ENCODE data around the gene SREBF1. TPM values are rescaled to one million over a fixed set of nuclear protein-coding genes. Genes with fewer than 3 reads are reported as not detected.
A peak's percentile ranks its signal among the peaks of the same experiment; 100 is the strongest.

Gene SREBF1
- total RNA-seq, 1 experiment from 2014 or later: 230 TPM

GRCh38 chr17:17826942-17827785, 9.6 kb downstream of the SREBF1 start:
- ATAC-seq: no peak
- Histone ChIP-seq H3K4me3 (ENCODE audit: low read depth in 2 of 2, low read length in 2 of 2) (no peak overlapping the region), H3K27me3 (ENCODE audit: control insufficient read depth, insufficient read depth, low read length) (no peaks in the 10 kb centered on the region), H3K36me3 (ENCODE audit: control insufficient read depth, insufficient read depth, low read length) (peaks cover 2% of the 10 kb centered on the region; the same call in 1 of the 2 replicates), H3K27ac (ENCODE audit: low read length) (peak overlapping the region; percentile 81), H3K9me3 (ENCODE audit: control insufficient read depth, insufficient read depth, low read depth, low read length) (no peaks in the 10 kb centered on the region), H3K4me1 (ENCODE audit: control insufficient read depth, insufficient read depth, low read length) (peaks cover 62% of the 10 kb centered on the region)
- POLR2A ChIA-PET: interaction anchor here (0.7 to 2.6 kb wide), 3 partner anchors 9 to 11 kb away, joined by 7 to 8 read pairs (median 7); no protein-coding TSS in a partner anchor
- CTCF ChIA-PET: interaction anchor here (0.6 kb wide), 1 partner anchor 15 kb away, joined by 3 read pairs; no protein-coding TSS in a partner anchor
- intact Hi-C loops (cut with micrococcal nuclease; ENCODE audit: unreplicated experiment): loop anchor here (10.0 kb wide), 1 partner anchor 208 kb away; the partner anchor contains the start of genes ATPAF2 and GID4
- DNase-seq (ENCODE audit: low read depth, low spot score): no peak
- no TSS peak for BruUV-seq (replicated peaks)
- in situ Hi-C loops (cut with HindIII; ENCODE audit: low pct_unique_long_range_greater_than_20kb, low sequenced_read_pairs): no loop called here
- TF ChIP-seq POLR2AphosphoS5 (IDR thresholded peaks at IDR 0.05; ENCODE audit: low read depth, low read length) (no peak), REST (IDR thresholded peaks at IDR 0.05; ENCODE audit: insufficient read depth in 1 of 2, low read depth in 2 of 2, low read length in 1 of 2) (no peak), CTCF (IDR thresholded peaks at IDR 0.05) (no peak), SIN3A (IDR thresholded peaks at IDR 0.05; ENCODE audit: borderline replicate concordance, insufficient read depth, low read depth, low read length) (no peak), TCF7L2 (IDR thresholded peaks at IDR 0.05; ENCODE audit: low read depth, low read length) (no peak)

- no peaks in the 10 kb centered on the region for H3K9me3 ChIP-seq (ENCODE audit: control insufficient read depth, insufficient read depth, low read depth, low read length)
- peak overlapping the region; percentile 81 for H3K27ac ChIP-seq (ENCODE audit: low read length)
- no peaks in the 10 kb centered on the region for H3K27me3 ChIP-seq (ENCODE audit: control insufficient read depth, insufficient read depth, low read length)
- POLR2A ChIA-PET: interaction anchor here (0.6 to 2.6 kb wide), 3 partner anchors 10 to 19 kb away, joined by 7 to 8 read pairs (median 8); no protein-coding TSS in a partner anchor
- ATAC-seq (no peak), DNase-seq (ENCODE audit: low read depth, low spot score) (no peak)
- no TSS peak for BruUV-seq (replicated peaks)
- CTCF ChIA-PET: interaction anchor here (1.2 kb wide), 1 partner anchor 93 kb away, joined by 3 read pairs; no protein-coding TSS in a partner anchor
- intact Hi-C loops (cut with micrococcal nuclease; ENCODE audit: unreplicated experiment): loop anchor here (10.0 kb wide), 1 partner anchor 208 kb away; the partner anchor contains the start of genes ATPAF2 and GID4
- no peaks in the 10 kb centered on the region; the same call in 1 of the 2 replicates for H3K36me3 ChIP-seq (ENCODE audit: control insufficient read depth, insufficient read depth, low read length)
- no peak for TF ChIP-seq REST (IDR thresholded peaks at IDR 0.05; ENCODE audit: insufficient read depth in 1 of 2, low read depth in 2 of 2, low read length in 1 of 2)
- no peak for TF ChIP-seq CTCF (IDR thresholded peaks at IDR 0.05)
- no peak for TF ChIP-seq POLR2AphosphoS5 (IDR thresholded peaks at IDR 0.05; ENCODE audit: low read depth, low read length)
- no peak for TF ChIP-seq TCF7L2 (IDR thresholded peaks at IDR 0.05; ENCODE audit: low read depth, low read length)
- no peak for TF ChIP-seq SIN3A (IDR thresholded peaks at IDR 0.05; ENCODE audit: borderline replicate concordance, insufficient read depth, low read depth, low read length)
- H3K4me1 ChIP-seq (ENCODE audit: control insufficient read depth, insufficient read depth, low read length): peaks cover 70% of the 10 kb centered on the region
- H3K4me3 ChIP-seq (ENCODE audit: low read depth in 2 of 2, low read length in 2 of 2): no peak overlapping the region
- in situ Hi-C loops (cut with HindIII; ENCODE audit: low pct_unique_long_range_greater_than_20kb, low sequenced_read_pairs): no loop called here
Observed at GRCh38 chr17:17826342-17826713, 10.5 kb downstream of the SREBF1 start.
